TTC549 (cell line): ENCODE results near the gene EVPL.
"Not testable (repeated sequence)": the region's sequence is repeated elsewhere in the genome, so short reads cannot be mapped to it uniquely, and the experiment has no call there.

ENCODE experiments used
- FAIRE-seq: peaks from 2 replicates; lab custom pipeline; 2012; peaks lifted over from hg19 to GRCh38; lab: Jason Lieb, UNC

Gene EVPL

GRCh38 chr17:76048025-76048605 is 21.0 kb upstream of the EVPL start:
- FAIRE-seq = no peak

- no peak for FAIRE-seq
Observed at GRCh38 chr17:76046064-76046463, 19.0 kb upstream of the EVPL start.

DNA sequence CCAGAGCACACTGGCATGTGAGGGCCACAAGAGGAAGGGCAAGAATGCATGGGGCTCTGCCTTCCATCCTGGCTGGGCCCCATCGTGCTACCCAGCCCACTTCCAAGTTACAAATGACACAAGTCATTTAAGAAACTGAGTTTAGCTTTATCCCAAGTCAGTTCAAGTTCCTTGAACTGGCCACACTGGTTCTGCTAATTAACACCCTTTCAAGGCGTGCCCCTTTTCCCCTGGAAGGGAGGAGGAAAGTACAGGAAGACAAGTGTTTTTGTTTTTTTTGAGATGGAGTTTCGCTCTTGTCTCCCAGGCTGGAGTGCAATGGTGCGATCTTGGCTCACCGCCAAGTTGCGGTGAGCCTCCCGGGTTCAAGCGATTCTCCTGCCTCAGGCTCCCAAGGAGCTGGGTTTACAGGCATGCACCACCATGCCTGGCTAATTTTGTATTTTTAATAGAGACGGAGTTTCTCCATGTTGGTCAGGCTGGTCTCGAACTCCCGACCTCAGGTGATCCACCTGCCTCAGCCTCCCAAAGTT is 17.4 kb upstream of the EVPL start:
- FAIRE-seq = not testable (repeated sequence)

DNA sequence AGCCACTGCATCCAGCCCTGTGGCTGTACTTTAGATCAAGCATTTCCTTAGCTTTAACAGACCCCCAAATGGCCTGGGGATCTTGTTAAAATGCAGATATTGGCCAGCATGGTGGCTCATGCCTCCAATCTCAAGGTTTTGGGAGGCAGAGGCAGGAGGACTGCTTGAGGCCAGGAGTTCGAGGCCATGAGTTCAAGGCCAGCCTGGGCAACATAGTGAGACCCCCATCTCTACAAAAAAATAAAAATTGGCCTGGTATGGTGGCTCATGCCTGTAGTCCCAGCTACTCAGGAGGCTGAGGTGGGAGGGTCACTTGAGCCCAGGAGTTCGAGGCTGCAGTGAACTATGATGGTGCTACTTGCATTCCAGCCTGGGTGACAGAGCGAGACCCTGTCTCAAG is 15.8 kb upstream of the EVPL start:
- FAIRE-seq = not testable (repeated sequence)

DNA sequence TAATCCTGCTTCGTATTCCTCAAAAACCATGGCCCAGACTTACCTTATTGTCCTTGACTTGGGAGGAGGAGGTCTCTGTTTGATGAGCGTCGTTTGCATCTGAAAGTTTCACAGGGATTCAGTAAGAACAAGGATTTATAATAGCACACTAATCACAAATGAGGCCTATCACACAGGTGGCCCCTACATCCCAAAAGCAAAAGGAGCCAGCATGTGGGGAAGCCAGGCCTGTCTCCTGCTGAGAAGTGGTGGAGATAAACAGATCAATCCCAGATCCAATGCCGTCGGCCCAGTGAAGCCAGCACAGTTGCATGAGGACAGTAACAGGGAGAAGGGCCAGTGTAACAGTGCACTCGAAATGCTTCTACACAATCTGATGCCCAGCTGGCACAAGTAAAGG is 13.3 kb upstream of the EVPL start:
- no peak for FAIRE-seq

- no peak for FAIRE-seq
Observed at GRCh38 chr17:76039121-76039520, 12.0 kb upstream of the EVPL start.

DNA sequence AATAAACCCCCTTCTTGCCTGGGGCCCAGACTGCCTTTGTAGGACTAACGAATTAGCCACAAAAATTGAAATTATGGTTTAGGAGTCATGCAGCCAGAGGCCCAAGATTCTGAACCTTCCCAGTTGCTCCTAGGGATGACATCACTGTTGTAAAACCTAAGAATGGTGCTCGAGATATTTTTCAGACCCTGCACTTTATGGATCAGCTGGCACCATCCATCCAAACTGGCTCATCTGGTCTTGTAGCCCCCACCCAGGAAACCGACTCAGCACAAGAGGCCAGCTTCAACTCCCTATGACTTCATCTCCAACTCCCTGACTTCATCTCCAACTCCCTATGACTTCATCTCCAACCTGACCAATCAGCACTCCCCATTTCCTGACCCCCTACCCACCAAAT is 10.9 kb upstream of the EVPL start:
- no peak for FAIRE-seq

DNA sequence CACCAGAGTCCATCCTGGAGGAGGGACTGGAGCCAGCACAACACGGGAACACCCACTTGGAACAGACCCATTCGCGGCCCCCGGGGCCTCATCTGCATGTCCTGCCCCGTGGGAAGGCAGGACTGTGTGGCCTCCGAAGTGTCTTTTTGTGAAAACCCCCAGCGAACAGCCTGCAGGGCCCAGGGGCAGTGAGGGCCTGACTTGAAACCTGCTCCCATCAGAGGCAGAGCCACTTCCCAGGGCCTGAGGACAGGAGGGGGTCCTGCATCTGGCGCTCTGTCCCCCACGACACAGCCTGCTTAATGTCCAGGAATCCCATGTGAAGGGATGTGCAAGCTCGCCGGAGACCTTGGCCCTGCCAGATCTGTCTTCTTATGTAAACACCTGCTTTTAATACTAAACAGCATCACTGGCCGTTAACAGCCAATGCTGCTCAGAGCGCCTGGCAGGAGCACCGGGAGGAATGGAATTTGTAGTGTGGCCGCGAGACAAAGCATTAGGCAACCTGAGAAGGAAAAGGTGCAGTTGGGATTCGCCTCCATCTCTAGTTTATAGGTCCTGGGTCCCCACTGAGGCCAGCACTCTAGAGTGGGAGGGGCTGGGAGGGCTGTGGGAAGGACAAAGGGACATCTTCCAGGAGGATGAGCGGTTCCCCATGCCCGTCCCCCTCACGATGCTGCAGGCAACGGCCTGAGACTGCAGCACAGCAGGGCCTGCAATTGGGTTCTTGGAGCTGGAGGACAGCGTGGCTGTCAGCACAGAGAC is 9.6 kb upstream of the EVPL start:
- FAIRE-seq = no peak

GRCh38 chr17:76034428-76035350 is 7.6 kb upstream of the EVPL start:
- FAIRE-seq = no peak

- no peak for FAIRE-seq
Observed at GRCh38 chr17:76033139-76033538, 6.0 kb upstream of the EVPL start.

- no peak for FAIRE-seq
Observed at GRCh38 chr17:76032780-76033108, 5.6 kb upstream of the EVPL start.

- FAIRE-seq = no peak
Observed at GRCh38 chr17:76032073-76032779, 5.1 kb upstream of the EVPL start.

DNA sequence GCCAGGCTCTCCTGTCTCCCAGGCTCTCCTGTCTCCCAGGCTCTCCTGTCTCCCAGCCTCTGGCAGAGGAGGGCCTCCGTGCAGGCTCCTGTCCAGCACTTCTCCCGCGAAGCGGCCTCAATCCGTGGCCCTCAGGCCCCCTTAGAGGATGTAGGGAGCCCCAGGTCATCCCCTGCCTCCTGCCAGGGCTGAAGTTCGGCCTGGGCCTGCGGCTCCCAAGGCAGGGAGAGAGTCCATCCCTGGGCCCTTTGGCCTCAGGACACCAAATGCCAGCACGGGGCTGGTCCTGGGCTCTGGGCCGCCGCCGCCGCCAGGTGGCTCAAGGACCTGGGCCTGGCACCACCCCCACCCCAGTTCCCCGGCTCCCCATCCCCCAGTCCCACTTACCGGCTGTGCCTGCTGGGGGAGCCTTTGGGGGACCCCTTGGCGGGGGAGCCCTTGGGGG is 370 bp downstream of the EVPL start:
- no peak for FAIRE-seq

- FAIRE-seq = no peak
Observed at GRCh38 chr17:76025294-76025693, 1.8 kb downstream of the EVPL start.

DNA sequence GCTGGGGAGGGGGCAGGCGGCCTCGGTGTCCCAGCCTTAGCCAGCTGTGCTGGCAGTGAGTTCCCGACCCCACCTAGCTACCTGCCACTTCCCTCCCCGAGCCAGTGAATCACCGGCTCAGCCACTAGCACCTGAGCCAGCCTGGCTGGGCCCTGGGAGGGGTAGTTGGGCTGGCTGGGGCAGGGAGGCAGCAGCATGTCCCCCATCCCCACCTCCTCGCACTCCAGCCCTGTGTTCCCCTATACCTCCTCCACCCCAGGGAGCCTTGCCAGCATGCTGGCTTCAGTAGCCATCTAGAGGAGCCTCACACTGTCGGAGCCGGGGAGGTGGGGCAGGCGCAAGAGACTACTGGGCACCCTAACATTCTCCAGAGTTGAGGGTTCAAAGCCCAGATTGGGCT is 2.8 kb downstream of the EVPL start:
- FAIRE-seq = no peak

DNA sequence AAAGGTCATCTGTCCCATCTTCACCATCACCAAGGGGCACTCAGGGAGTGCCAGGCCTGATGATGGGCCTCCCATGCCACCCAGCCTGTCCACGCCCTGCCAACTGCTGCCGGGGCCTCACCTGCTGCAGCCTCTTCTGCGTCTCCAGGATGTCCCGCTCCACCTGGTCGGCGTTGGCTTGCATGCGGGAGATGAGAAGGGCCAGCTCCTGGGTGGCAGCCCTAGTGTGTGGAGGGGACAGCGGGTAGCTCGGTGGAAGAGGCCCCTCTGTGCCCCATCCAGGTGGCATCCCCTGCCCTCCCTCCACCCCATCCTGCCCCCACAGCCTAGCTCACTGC is 3.2 kb downstream of the EVPL start:
- no peak for FAIRE-seq

DNA sequence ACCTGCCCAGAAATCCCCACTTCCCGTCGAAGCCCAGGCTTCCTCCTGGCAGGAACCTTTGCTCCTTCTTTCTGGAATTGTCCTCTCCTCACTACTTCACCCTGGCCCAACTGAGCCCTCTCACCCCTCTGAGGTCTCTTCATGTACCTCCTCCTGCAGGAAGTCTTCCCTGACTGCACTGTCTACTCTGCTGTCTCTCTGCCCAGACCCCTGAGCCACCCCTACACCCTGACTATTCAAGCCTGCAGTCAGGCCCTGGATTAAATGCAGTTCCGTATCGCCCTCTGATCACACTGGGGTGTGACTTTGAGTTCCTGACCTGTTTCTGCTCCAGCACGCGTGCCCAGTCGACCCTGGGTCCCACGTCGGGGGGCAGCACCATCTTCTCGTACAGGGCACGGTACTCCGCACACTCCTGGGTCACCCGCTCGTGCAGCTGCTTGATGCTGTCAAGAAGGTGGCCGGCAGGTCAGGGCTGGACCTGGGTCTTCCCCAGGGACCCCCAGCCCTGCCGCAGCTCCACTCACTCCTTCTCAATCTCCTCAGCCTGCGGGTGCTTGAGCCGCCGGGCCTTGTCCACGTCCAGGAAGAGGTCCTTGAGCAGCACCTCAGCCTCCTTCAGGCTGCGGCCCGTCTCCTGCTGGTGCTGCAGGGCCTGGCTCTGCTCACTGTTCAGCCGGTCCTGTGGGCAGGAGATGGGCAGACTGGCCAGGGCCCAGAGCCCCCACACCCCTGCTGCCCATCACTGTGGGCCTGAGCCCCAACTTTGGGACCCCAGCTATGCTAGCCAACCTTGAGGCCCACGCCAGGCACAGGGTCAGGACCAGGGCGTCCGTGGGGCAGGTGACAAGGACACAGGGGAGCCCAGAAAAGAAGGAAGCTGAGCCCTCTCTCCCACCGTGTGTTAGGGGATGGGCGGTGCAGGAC is 3.9 kb downstream of the EVPL start:
- no peak for FAIRE-seq

GRCh38 chr17:76022285-76022684 is 4.8 kb downstream of the EVPL start:
- FAIRE-seq = no peak

DNA sequence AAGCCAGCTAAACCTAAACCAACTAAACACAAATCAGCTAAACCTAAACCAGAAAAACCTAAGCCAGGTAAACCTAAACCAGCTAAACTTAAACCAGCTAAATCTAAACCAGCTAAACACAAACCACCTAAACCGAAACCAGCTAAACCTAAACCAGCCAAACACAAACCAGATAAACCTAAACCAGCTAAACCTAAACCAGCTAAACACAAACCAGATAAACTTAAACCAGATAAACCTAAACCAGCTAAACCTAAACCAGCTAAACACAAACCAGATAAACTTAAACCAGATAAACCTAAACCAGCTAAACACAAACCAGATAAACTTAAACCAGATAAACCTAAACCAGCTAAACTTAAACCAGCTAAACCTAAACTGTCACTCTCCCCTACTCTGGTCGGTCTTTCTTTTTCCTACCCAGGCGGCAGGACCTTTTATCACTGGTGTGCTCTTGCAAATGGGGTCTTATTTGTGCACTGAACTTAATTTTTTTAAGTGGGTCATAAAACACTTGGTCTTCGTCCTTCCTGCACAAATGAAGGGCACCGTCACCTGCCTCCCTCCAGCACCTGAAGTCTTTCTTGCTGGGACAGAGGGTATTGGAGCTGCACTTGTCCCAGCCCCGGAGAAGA is 7.2 kb downstream of the EVPL start:
- FAIRE-seq = no peak

GRCh38 chr17:76018801-76019200 is 8.3 kb downstream of the EVPL start:
- FAIRE-seq = no peak

DNA sequence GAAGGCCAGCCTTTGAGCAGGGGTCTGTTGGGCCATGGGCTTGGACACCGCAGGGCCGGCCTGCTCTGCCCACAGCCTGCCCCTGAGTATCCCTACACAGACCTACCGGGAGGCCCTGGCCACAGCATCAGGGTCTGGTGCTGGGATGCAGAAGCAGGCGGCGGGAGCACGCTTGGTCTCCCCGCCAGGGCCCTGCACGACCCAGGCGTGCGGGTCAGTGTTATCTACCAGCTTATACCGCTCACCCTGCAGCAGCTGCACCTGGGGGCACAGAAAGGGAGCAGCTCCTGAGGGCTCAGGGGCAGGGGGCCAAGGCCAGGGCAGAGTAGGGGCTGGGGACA is 8.8 kb downstream of the EVPL start:
- FAIRE-seq = no peak
